Coronary artery (tissue), 2 donors: ENCODE results near the gene ANKS1A.
"Not testable (repeated sequence)": the region's sequence is repeated elsewhere in the genome, so short reads cannot be mapped to it uniquely, and the experiment has no call there.

ENCODE experiments used
- DNase-seq: peaks from one replicate; pipeline ENCODE4 v3.0.0-alpha.2; 2017; ENCODE audit warnings: low spot score
- H3K27ac ChIP-seq, 2 donors: fragments of 200-600 bp; sonication (generic); one replicate each; pipeline ENCODE4 v1.5.1; 2016 to 2019
- H3K4me3 ChIP-seq: fragments of 200-600 bp; sonication (generic); 2 replicates; pipeline ENCODE4 v1.5.1; 2016; ENCODE audit warnings: mild to moderate bottlenecking, moderate library complexity
- TF ChIP-seq, protein P1 (sequence below): fragments of 200-600 bp; sonication (generic); IDR thresholded peaks from one replicate; pipeline ENCODE4 v1.5.1; 2019; ENCODE audit warnings: antibody characterized with exemption

Gene ANKS1A, protein sequence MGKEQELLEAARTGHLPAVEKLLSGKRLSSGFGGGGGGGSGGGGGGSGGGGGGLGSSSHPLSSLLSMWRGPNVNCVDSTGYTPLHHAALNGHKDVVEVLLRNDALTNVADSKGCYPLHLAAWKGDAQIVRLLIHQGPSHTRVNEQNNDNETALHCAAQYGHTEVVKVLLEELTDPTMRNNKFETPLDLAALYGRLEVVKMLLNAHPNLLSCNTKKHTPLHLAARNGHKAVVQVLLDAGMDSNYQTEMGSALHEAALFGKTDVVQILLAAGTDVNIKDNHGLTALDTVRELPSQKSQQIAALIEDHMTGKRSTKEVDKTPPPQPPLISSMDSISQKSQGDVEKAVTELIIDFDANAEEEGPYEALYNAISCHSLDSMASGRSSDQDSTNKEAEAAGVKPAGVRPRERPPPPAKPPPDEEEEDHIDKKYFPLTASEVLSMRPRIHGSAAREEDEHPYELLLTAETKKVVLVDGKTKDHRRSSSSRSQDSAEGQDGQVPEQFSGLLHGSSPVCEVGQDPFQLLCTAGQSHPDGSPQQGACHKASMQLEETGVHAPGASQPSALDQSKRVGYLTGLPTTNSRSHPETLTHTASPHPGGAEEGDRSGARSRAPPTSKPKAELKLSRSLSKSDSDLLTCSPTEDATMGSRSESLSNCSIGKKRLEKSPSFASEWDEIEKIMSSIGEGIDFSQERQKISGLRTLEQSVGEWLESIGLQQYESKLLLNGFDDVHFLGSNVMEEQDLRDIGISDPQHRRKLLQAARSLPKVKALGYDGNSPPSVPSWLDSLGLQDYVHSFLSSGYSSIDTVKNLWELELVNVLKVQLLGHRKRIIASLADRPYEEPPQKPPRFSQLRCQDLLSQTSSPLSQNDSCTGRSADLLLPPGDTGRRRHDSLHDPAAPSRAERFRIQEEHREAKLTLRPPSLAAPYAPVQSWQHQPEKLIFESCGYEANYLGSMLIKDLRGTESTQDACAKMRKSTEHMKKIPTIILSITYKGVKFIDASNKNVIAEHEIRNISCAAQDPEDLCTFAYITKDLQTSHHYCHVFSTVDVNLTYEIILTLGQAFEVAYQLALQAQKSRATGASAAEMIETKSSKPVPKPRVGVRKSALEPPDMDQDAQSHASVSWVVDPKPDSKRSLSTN

DNA sequence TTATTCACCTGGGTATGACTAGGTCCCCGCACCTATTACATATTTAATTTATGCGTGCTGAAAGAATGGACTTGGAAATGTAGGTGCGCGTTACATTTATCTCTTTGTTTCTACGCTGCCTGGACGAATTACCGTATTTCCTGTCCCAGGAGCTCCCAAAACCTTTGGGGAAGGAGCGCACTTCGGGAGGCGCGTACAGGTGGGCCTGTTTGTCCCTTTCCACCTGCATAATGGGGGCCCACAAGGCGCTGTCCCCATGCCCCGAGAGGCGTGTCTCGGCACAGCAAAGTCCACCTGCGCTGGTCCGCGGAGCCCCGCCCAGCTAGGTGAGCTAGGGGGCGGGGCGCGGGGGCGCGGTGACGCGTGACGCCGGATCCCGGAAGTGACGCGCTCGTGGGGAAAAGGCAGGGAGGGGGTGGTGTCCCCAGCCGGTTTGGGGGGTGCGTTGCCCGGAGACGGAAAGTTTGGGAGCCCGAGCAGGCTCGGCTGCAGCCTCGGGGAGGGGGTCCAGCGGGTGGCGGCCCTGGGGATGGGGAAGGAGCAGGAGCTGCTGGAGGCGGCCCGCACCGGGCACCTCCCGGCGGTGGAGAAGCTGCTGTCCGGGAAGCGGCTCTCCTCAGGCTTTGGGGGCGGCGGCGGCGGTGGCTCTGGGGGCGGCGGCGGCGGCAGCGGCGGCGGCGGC, at the start of gene ANKS1A:
TSS of gene ANKS1A (plus strand) at position 382 of the 682 bp plus-strand sequence. CDS start at position 530, 148 bp downstream.
- DNase-seq, result peak; percentile 84
- Histone ChIP-seq H3K27ac (peak within 1 kb of the TSS; percentile 61 to 80), H3K4me3 (peak within 1 kb of the TSS; percentile 86)
- TF ChIP-seq, protein P1, sequence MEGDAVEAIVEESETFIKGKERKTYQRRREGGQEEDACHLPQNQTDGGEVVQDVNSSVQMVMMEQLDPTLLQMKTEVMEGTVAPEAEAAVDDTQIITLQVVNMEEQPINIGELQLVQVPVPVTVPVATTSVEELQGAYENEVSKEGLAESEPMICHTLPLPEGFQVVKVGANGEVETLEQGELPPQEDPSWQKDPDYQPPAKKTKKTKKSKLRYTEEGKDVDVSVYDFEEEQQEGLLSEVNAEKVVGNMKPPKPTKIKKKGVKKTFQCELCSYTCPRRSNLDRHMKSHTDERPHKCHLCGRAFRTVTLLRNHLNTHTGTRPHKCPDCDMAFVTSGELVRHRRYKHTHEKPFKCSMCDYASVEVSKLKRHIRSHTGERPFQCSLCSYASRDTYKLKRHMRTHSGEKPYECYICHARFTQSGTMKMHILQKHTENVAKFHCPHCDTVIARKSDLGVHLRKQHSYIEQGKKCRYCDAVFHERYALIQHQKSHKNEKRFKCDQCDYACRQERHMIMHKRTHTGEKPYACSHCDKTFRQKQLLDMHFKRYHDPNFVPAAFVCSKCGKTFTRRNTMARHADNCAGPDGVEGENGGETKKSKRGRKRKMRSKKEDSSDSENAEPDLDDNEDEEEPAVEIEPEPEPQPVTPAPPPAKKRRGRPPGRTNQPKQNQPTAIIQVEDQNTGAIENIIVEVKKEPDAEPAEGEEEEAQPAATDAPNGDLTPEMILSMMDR, result no peak

DNA sequence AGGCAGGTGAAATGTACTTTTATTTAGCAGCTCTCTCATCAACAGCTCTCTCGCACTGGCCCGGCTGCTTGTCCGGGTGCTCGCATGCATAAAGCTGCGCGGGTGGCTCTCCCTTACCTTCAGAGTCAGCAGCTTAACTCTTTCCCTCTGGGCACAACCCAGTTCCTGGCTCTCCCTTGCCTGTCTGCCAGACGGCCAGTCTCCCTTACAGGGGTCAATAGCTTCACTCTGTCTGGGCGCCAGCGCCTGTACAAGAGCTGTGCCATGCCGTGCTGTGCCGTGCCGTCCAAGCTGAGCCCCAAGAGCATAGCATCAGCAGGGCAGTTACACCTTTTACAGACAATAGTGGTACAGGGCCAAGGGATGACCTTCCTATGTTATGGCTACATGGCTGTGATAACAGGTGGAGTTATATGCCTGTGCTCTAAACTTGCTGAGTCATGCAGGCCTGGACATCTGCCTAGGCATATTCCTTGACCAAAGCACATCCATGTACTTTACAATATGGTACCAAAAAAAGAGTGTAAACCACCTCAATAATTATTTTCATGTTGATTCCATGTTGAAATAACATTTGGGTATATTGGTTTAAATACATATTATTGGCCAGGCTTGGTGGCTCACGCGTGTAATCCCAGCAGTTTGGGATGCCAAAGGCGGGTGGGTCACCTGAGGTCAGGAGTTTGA, 49.2 kb upstream of the ANKS1A start:
- no peak overlapping the region for H3K27ac ChIP-seq
- TF ChIP-seq, protein P1, result no peak
- H3K4me3 ChIP-seq, result no peak overlapping the region
- no peak for DNase-seq

DNA sequence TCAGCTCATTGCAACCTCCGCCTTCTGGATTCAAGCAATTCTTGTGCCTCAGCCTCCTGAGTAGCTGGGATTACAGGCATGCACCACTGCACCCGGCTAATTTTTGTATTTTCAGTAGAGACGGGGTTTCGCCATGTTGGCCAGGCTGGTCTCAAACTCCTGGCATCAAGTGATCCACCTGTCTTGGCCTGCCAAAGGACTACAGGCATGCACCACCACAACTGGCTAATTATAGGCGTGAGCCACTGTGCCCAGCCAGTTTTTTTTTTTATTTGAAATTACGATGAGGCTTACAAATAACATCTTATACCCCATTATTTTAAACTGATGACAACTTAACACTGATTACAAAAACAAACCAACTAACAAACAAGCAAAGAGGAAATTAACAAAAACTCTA, 40.0 kb upstream of the ANKS1A start:
- H3K4me3 ChIP-seq, DNase-seq, H3K27ac ChIP-seq: not testable (repeated sequence)

DNA sequence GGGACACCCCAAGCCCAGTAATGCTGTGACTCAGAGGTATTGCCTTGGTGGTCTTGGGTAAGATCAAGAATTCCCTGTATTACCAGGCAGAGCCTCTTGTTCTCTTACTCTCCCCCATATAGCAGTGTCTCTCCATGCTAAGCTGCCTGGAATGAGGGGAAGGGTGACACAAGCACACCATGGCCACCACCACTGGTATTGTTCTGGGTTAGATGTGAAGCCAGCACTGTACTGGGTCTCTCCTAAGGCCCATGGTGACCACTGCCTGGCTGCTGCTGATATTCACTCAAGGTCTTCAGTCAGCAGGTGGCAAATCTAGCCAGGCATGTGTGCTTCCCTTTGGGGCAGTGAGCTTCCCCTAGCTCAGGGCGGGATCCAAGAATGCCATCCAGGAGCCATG, 37.7 kb upstream of the ANKS1A start:
- DNase-seq, result no peak
- Histone ChIP-seq H3K27ac (no peak overlapping the region), H3K4me3 (no peak overlapping the region)
- TF ChIP-seq, protein P1, result no peak

DNA sequence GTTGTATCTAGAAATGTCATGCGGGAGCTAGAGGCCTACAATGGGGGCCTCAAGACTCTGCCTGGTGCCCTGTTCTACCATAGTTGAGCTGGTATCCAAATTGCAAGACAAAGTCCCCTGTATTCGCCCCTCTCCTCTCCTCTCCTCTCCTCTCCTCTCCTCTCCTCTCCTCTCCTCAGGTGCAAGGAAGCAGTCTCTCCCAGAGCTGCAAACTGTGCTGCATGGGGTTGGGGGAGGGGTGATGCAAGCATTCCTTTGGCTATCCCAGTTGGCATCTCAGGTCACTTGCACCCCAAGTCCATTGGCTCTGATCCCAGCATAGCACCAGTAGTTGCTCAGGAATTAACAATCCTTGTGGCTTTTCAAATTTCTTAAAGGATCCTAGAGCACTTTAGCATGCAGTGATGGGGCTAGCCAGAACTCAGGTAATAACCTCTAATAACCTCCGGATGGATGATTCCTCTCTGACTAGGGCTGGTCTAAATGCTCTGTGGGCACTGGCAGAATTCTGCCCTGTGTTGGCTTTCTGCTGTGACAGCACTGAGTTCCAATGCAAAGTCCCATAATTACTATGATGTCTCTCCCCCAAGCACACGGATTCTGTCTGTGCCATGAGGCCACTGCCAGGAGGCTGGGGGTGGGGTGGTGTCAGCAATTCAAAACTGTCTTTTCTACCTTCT, 36.5 kb upstream of the ANKS1A start:
- DNase-seq, result no peak
- no peak overlapping the region for H3K27ac ChIP-seq
- no peak overlapping the region for H3K4me3 ChIP-seq
- TF ChIP-seq, protein P1, result no peak

DNA sequence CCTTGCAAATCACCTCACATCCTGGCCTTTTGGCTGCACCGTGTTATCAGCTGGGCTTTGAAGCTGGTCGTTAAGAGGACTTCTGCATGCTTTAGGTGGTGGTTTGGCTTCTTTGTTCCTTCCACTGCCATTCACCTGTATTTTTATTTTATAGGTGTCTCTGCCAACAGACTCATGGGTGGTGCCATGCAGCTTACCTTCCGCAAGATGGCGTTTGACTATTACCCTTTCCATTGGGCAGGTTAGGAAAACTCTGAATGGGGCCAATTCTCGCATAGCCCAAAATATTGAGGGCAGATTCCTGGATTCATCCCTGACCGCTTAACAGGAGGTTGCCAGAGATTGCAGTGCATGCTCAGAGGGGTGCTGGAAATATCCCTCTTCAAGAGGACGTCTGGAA, 33.6 kb upstream of the ANKS1A start:
- TF ChIP-seq, protein P1, result no peak
- DNase-seq, result no peak
- no peak overlapping the region for H3K27ac ChIP-seq

More for the DNA sequence above, 33.6 kb upstream of the ANKS1A start:
- no peak overlapping the region for H3K4me3 ChIP-seq
